ENCODE results near the gene CDC20.

DNA sequence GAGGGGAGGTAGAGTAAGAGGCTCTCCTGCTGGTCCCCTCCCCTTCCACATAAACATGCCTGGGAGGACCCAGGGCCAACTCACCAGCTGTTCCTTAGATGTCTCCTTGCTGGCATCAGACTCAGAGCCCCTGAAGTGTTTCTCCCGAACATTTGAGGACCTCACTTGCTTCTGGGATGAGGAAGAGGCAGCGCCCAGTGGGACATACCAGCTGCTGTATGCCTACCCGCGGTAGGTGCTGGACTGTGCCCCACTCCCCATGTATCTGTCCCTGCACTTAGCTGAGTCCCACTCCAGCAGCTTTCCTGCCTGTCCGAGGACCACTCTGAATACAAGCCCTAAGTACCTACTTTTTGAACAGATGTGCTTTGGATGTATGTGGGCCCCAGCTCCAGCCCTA is 20.8 kb upstream of the CDC20 start:
- TF ChIP-seq CTCF (IDR thresholded peaks at IDR 0.05) (no peak), EZH2 (IDR thresholded peaks at IDR 0.05; ENCODE audit: borderline replicate concordance, insufficient read depth, low read depth, low read length, poor library complexity, severe bottlenecking) (no peak)
